SK-N-SH (cell line): Measurements from ENCODE around the gene CDKAL1. TPM values are rescaled to one million over a fixed set of nuclear protein-coding genes. Genes with fewer than 3 reads are reported as not detected.

Source experiments
- CTCF ChIA-PET: fragments of 300-600, 350-600 bp; formaldehyde crosslinking; extraction: SDS; loops from one replicate; lab custom pipeline; 2021; lab: Yijun Ruan, JAX
- POLR2A ChIA-PET: fragments of 350-600 bp; sonication (Branson Sonifier 250); formaldehyde crosslinking; extraction: SDS; loops from one replicate; lab custom pipeline; 2020; ENCODE audit warnings: antibody characterized with exemption, inconsistent platforms; lab: Yijun Ruan, JAX
- DNase-seq: peaks from one replicate; pipeline ENCODE4 v3.0.0; 2012
- H2AFZ ChIP-seq: fragments of 200-600 bp; sonication (generic); 2 replicates; pipeline ENCODE4 v1.8.1; 2016; ENCODE audit warnings: antibody characterized with exemption, mild to moderate bottlenecking, low read depth
- H3F3A ChIP-seq: fragments of 200-600 bp; sonication (generic); replicated peaks from 2 replicates; pipeline ENCODE3; 2016; ENCODE audit warnings: antibody characterized with exemption, mild to moderate bottlenecking; ENCODE audit not compliant: insufficient read depth
- H3K27ac ChIP-seq, 2 experiments: fragments of 200-500 bp in 1 of 2; fragments of 200-600 bp in 1 of 2; sonication (Bioruptor generic) in 1 of 2; sonication (generic), shearing (Covaris generic) in 1 of 2; 2 replicates each; pipeline versions ENCODE4 v1.5.1 to v1.6.1; 2014 to 2016; ENCODE audit warnings: low read depth in 2 of 2, inconsistent platforms in 1 of 2, low read length in 1 of 2, mild to moderate bottlenecking in 1 of 2, mixed read lengths in 1 of 2
- H3K27me3 ChIP-seq: fragments of 200-600 bp; sonication (generic), shearing (Covaris generic); 2 replicates; pipeline ENCODE4 v1.6.1; 2016; ENCODE audit warnings: mixed run types; ENCODE audit not compliant: insufficient read depth
- H3K36me3 ChIP-seq, 2 experiments: fragments of 200-500 bp in 1 of 2; fragments of 200-600 bp in 1 of 2; sonication (Bioruptor generic) in 1 of 2; sonication (generic) in 1 of 2; replicated peaks in 1 of 2; 2 replicates each; pipeline versions ENCODE3 to v1.5.1; 2014 to 2016; ENCODE audit warnings: low read length in 1 of 2, mild to moderate bottlenecking in 1 of 2; ENCODE audit not compliant: insufficient read depth in 2 of 2, control insufficient read depth in 1 of 2
- H3K4me1 ChIP-seq, 2 experiments: fragments of 200-500 bp in 1 of 2; fragments of 200-600 bp in 1 of 2; sonication (Bioruptor generic) in 1 of 2; sonication (generic), shearing (Covaris generic) in 1 of 2; 2 replicates each; pipeline versions ENCODE4 v1.5.1 to v1.6.1; 2014 to 2016; ENCODE audit warnings: low read depth in 1 of 2, low read length in 1 of 2, mixed run types in 1 of 2; ENCODE audit not compliant: insufficient read depth in 2 of 2, control insufficient read depth in 1 of 2
- H3K4me2 ChIP-seq: fragments of 200-600 bp; sonication (generic), shearing (Covaris generic); 2 replicates; pipeline ENCODE4 v1.6.1; 2017; ENCODE audit warnings: mixed run types
- H3K4me3 ChIP-seq, 2 experiments: fragments of 200-500 bp in 1 of 2; fragments of 200-600 bp in 1 of 2; sonication (Bioruptor generic) in 1 of 2; sonication (generic), shearing (Covaris generic) in 1 of 2; 2 replicates each; pipeline versions ENCODE4 v1.5.1 to v1.8.1; 2014 to 2016; ENCODE audit warnings: low read depth in 2 of 2, inconsistent platforms in 1 of 2, low read length in 1 of 2, mild to moderate bottlenecking in 1 of 2, mixed read lengths in 1 of 2, moderate library complexity in 1 of 2
- H3K79me2 ChIP-seq: fragments of 200-600 bp; sonication (generic); 2 replicates; pipeline ENCODE4 v1.8.1; 2017; ENCODE audit warnings: mild to moderate bottlenecking; ENCODE audit not compliant: insufficient read depth
- H3K9ac ChIP-seq: fragments of 200-600 bp; sonication (generic); 2 replicates; pipeline ENCODE4 v1.6.1; 2017; ENCODE audit warnings: mixed run types
- H3K9me2 ChIP-seq: fragments of 200-600 bp; sonication (generic); 2 replicates; pipeline ENCODE4 v1.6.1; 2017; ENCODE audit warnings: mixed run types
- H3K9me3 ChIP-seq: fragments of 200-600 bp; sonication (generic); 2 replicates; pipeline ENCODE4 v1.6.1; 2017; ENCODE audit warnings: mixed run types, mild to moderate bottlenecking, moderate library complexity
- H4K20me1 ChIP-seq: fragments of 200-600 bp; sonication (generic); 2 replicates; pipeline ENCODE4 v1.6.1; 2017; ENCODE audit warnings: mild to moderate bottlenecking, mixed run types; ENCODE audit not compliant: insufficient read depth
- EP300 ChIP-seq, 2 experiments: IDR thresholded peaks; 2 replicates each; pipeline versions ENCODE4 v1.4.0 to v1.6.1; 2012; ENCODE audit warnings: borderline replicate concordance in 1 of 2, low read depth in 1 of 2, low read length in 1 of 2
- EZH2phosphoT487 ChIP-seq: fragments of 200-600 bp; sonication (generic); IDR thresholded peaks from 2 replicates; pipeline ENCODE4 v1.6.1; 2017; ENCODE audit warnings: low read depth, mixed run types, mild to moderate bottlenecking, antibody characterized with exemption, moderate library complexity, borderline replicate concordance
- FOSL2 ChIP-seq: IDR thresholded peaks from 2 replicates; pipeline ENCODE4 v1.4.0; 2012; ENCODE audit warnings: low read depth, mild to moderate bottlenecking, moderate library complexity, borderline replicate concordance
- GABPA ChIP-seq: IDR thresholded peaks from 2 replicates; pipeline ENCODE4 v1.4.0; 2012; ENCODE audit warnings: low read depth, mild to moderate bottlenecking
- GATA2 ChIP-seq: sonication (generic); formaldehyde crosslinking; IDR thresholded peaks from 2 replicates; pipeline ENCODE4 v1.5.0; 2020; ENCODE audit warnings: mild to moderate bottlenecking, missing genetic modification reagents
- JUND ChIP-seq: IDR thresholded peaks from 2 replicates; pipeline ENCODE4 v1.4.0; 2012
- MEF2A ChIP-seq: IDR thresholded peaks from 2 replicates; pipeline ENCODE4 v1.4.0; 2012; ENCODE audit warnings: low read depth, borderline replicate concordance
- MXI1 ChIP-seq: IDR thresholded peaks from 2 replicates; pipeline ENCODE4 v1.6.1; 2012; ENCODE audit warnings: mild to moderate bottlenecking, low read depth, low read length, improper control_type of control experiment
- NRF1 ChIP-seq: IDR thresholded peaks from 2 replicates; pipeline ENCODE4 v1.6.1; 2012; ENCODE audit warnings: low read depth, mild to moderate bottlenecking, low read length
- POLR2AphosphoS5 ChIP-seq: IDR thresholded peaks from 2 replicates; pipeline ENCODE4 v1.6.1; 2012; ENCODE audit warnings: low read depth, low read length
- RAD21 ChIP-seq: IDR thresholded peaks from 2 replicates; pipeline ENCODE4 v1.6.1; 2012; ENCODE audit warnings: mild to moderate bottlenecking, low read length
- RFX5 ChIP-seq: IDR thresholded peaks from 2 replicates; pipeline ENCODE4 v1.6.1; 2012; ENCODE audit warnings: mild to moderate bottlenecking, improper control_type of control experiment, low read length
- SIN3A ChIP-seq: IDR thresholded peaks from 2 replicates; pipeline ENCODE4 v1.6.1; 2012; ENCODE audit warnings: low read depth, mild to moderate bottlenecking, low read length, moderate library complexity, borderline replicate concordance
- TEAD4 ChIP-seq: IDR thresholded peaks from 2 replicates; pipeline ENCODE4 v1.4.0; 2012; ENCODE audit warnings: mild to moderate bottlenecking, borderline replicate concordance; ENCODE audit not compliant: insufficient read depth
- WGBS: methylation state at CpG from one replicate; pipeline ENCODE4 v1.1.6; 2017; ENCODE audit warnings: low lambda C conversion rate; 5-methylcytosine and 5-hydroxymethylcytosine counted together
- polyA plus RNA-seq, 3 experiments: library from polyadenylated mRNA; depleted of rRNA; stranded (reverse); fragments of >200 nt; gene quantifications; 2 replicates each; pipeline ENCODE4 v1.2.3, GENCODE V29; 2012
- TF ChIP-seq, protein P1 (sequence below): IDR thresholded peaks from 2 replicates; pipeline ENCODE4 v1.4.0; 2012; ENCODE audit warnings: low read depth, borderline replicate concordance
- TF ChIP-seq, protein P2 (sequence below): IDR thresholded peaks from 2 replicates; pipeline ENCODE4 v1.4.0; 2012; ENCODE audit warnings: low read depth, borderline replicate concordance
- TF ChIP-seq, protein P3 (sequence below): IDR thresholded peaks from 2 replicates; pipeline ENCODE4 v1.4.0; 2012; ENCODE audit warnings: low read depth
- TF ChIP-seq, protein P4 (sequence below): fragments of 150-350 bp; IDR thresholded peaks from 2 replicates; pipeline ENCODE4 v1.6.1; 2017; ENCODE audit warnings: antibody characterized with exemption, low read length, low read depth, borderline replicate concordance

The CDKAL1 gene
- polyA plus RNA-seq, 1 of the 3 experiments (the other 2 are of a cell fraction): 2.6 TPM

DNA sequence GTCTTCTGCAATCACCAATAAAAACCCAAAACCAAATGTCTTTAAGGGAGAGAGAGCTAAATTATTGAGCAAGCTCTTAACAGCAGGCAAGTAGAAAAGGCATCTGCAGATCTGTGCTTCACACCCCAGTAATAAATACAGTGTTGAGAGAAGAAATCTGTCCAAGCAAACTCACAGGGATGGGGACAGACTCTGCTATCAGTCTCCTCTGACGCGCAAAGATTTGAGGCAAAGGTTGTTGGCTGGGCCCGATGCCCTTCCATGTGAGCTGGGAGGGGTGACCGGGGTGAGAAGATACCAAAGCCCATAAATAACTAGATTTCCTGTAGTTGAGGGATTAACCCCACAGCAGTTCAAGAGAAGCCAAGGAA, 744.1 kb downstream of the CDKAL1 start:
- Histone ChIP-seq H3K36me3 (no peaks in the 10 kb centered on the region), H3K27ac (no peak overlapping the region), H3K9me3 (no peaks in the 10 kb centered on the region), H3F3A (no peaks in the 10 kb centered on the region), H2AFZ (no peak overlapping the region), H3K79me2 (no peaks in the 10 kb centered on the region), H3K9me2 (no peaks in the 10 kb centered on the region), H3K9ac (no peak overlapping the region), H3K27me3 (no peaks in the 10 kb centered on the region), H3K4me2 (no peak overlapping the region), H4K20me1 (no peaks in the 10 kb centered on the region), H3K4me3 (no peak overlapping the region), H3K4me1 (no peaks in the 10 kb centered on the region)
- ChIA-PET CTCF (no interaction called here), POLR2A (no interaction called here)
- no peak for DNase-seq
- TF ChIP-seq MEF2A (no peak), MXI1 (no peak), NRF1 (no peak), JUND (no peak), RFX5 (no peak), POLR2AphosphoS5 (no peak), SIN3A (no peak), TEAD4 (no peak)
- TF ChIP-seq, protein P1, sequence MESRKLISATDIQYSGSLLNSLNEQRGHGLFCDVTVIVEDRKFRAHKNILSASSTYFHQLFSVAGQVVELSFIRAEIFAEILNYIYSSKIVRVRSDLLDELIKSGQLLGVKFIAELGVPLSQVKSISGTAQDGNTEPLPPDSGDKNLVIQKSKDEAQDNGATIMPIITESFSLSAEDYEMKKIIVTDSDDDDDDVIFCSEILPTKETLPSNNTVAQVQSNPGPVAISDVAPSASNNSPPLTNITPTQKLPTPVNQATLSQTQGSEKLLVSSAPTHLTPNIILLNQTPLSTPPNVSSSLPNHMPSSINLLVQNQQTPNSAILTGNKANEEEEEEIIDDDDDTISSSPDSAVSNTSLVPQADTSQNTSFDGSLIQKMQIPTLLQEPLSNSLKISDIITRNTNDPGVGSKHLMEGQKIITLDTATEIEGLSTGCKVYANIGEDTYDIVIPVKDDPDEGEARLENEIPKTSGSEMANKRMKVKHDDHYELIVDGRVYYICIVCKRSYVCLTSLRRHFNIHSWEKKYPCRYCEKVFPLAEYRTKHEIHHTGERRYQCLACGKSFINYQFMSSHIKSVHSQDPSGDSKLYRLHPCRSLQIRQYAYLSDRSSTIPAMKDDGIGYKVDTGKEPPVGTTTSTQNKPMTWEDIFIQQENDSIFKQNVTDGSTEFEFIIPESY: no peak
- TF ChIP-seq, protein P2, sequence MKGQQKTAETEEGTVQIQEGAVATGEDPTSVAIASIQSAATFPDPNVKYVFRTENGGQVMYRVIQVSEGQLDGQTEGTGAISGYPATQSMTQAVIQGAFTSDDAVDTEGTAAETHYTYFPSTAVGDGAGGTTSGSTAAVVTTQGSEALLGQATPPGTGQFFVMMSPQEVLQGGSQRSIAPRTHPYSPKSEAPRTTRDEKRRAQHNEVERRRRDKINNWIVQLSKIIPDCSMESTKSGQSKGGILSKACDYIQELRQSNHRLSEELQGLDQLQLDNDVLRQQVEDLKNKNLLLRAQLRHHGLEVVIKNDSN: no peak
- TF ChIP-seq, protein P3, sequence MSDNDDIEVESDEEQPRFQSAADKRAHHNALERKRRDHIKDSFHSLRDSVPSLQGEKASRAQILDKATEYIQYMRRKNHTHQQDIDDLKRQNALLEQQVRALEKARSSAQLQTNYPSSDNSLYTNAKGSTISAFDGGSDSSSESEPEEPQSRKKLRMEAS: no peak
- WGBS: 84% methylated on average over 4 of the region's 4 CpGs

DNA sequence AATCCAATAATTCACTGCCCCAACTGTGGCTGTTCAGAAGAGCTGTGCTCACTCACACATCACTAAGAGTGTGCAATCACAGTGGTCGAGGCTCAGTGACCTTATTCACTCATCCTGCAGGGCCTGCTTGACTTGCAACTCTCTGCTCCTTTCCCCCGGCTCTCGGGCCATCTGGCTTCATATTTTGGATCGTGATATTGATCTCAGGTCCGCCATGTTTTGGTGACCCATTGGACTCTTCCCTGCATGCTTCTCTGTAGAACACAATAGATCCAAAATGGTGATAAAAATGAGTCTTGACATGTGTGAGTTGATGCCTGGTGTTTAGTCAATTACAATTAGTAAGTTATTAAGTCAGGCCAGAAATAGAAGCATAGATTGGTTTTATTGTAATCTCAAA, 745.4 kb downstream of the CDKAL1 start:
- DNase-seq: no peak
- 65% methylated on average over 5 of the region's 5 CpGs for WGBS

More for the DNA sequence above, 745.4 kb downstream of the CDKAL1 start:
- H3K9me2 ChIP-seq: no peaks in the 10 kb centered on the region
- no peak overlapping the region for H3K9ac ChIP-seq
- H4K20me1 ChIP-seq: no peaks in the 10 kb centered on the region
- no peak overlapping the region for H3K4me3 ChIP-seq
- H3K4me1 ChIP-seq: no peaks in the 10 kb centered on the region
- no peak overlapping the region for H3K27ac ChIP-seq
- H3K4me2 ChIP-seq: no peak overlapping the region
- no peaks in the 10 kb centered on the region for H3K27me3 ChIP-seq
- no peaks in the 10 kb centered on the region for H3K79me2 ChIP-seq
- H2AFZ ChIP-seq: no peak overlapping the region
- H3K9me3 ChIP-seq: no peaks in the 10 kb centered on the region
- ChIA-PET POLR2A (no interaction called here), CTCF (no interaction called here)
- TF ChIP-seq TEAD4 (no peak), FOSL2 (no peak), GABPA (no peak), EZH2phosphoT487 (no peak), EP300 (IDR thresholded peaks at IDR 0.05; ENCODE audit: borderline replicate concordance in 1 of 2, low read depth in 1 of 2, low read length in 1 of 2) (no peak), RAD21 (no peak), MXI1 (no peak), GATA2 (no peak)
- TF ChIP-seq, protein P4, sequence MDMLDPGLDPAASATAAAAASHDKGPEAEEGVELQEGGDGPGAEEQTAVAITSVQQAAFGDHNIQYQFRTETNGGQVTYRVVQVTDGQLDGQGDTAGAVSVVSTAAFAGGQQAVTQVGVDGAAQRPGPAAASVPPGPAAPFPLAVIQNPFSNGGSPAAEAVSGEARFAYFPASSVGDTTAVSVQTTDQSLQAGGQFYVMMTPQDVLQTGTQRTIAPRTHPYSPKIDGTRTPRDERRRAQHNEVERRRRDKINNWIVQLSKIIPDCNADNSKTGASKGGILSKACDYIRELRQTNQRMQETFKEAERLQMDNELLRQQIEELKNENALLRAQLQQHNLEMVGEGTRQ: no peak
- H3F3A ChIP-seq: no peaks in the 10 kb centered on the region
- H3K36me3 ChIP-seq: no peaks in the 10 kb centered on the region
